BLaER1 treated with 17β-estradiol and CSF1 and Interleukin-3, amounts not matched to agents 10 nM and 100 nM (cell line): ENCODE results near the gene SH3D19.
A peak's percentile ranks its signal among the peaks of the same experiment; 100 is the strongest.
"Not testable (repeated sequence)": the region's sequence is repeated elsewhere in the genome, so short reads cannot be mapped to it uniquely, and the experiment has no call there.

Source experiments
- H3K27ac ChIP-seq, 11 experiments: shearing (Covaris generic); formaldehyde crosslinking; 2 replicates each; pipeline ENCODE4 v1.8.1; 2022
- H3K27me3 ChIP-seq, 11 experiments: shearing (Covaris generic); formaldehyde crosslinking; 2 replicates each; pipeline ENCODE4 v1.8.1; 2022
- H3K36me3 ChIP-seq, 11 experiments: shearing (Covaris generic); formaldehyde crosslinking; 2 replicates each; pipeline ENCODE4 v1.8.1; 2022
- H3K4me1 ChIP-seq, 10 experiments: shearing (Covaris generic); formaldehyde crosslinking; 2 replicates each; pipeline ENCODE4 v1.8.1; 2022
- H3K4me2 ChIP-seq, 11 experiments: shearing (Covaris generic); formaldehyde crosslinking; 2 replicates each; pipeline ENCODE4 v1.8.1; 2022
- H3K4me3 ChIP-seq, 10 experiments: shearing (Covaris generic); formaldehyde crosslinking; 2 replicates each; pipeline ENCODE4 v1.8.1; 2022
- H3K9ac ChIP-seq, 11 experiments: shearing (Covaris generic); formaldehyde crosslinking; 2 replicates each; pipeline ENCODE4 v1.8.1; 2022
- H3K9me3 ChIP-seq, 11 experiments: shearing (Covaris generic); formaldehyde crosslinking; replicated peaks in 1 of 11; 2 replicates each; pipeline ENCODE4 v1.8.1; 2022
- H4K20me1 ChIP-seq, 11 experiments: shearing (Covaris generic); formaldehyde crosslinking; 2 replicates each; pipeline ENCODE4 v1.8.1; 2022
- Cebpa-rat ChIP-seq, 11 experiments: shearing (Covaris generic); IDR thresholded peaks; 2 replicates each; pipeline ENCODE4 v1.8.1; 2022

SH3D19 gene

DNA sequence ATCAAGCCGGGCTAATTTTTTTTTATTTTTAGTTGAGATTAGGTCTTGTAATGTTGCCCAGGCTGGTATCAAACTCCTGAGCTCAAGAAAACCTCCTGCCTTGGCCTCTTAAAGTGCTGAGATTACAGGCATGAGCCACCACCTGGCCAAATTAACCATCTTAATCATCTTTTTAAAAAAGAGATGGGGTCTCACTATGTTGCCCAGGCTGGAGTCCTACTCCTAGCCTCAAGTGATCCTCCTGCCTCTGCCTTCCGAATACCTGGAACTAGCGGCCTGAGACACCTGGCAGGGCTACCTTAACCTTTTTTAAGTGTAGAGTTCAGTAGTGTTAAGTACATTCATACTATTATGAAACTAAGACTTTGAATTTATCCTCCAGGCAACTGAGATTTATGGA, 227.6 kb downstream of the SH3D19 start:
- Histone ChIP-seq H3K4me2 (peak overlapping the region in 9 of 11 experiments; percentile 50 to 74 (median 61); a peak in 9 of 22 replicates), H3K9ac (no peak overlapping the region), H3K27me3 (no peaks in the 10 kb centered on the region), H3K36me3 (peaks cover 22 to 29% (median 26%) of the 10 kb centered on the region in 11 experiments), H3K9me3 (no peaks in the 10 kb centered on the region; a peak in 1 of 22 replicates), H3K27ac (no peak overlapping the region; a peak in 1 of 22 replicates), H4K20me1 (peaks cover 24 to 32% (median 29%) of the 10 kb centered on the region in 11 experiments; a peak in 21 of 22 replicates), H3K4me1 (peaks cover 24 to 35% (median 30%) of the 10 kb centered on the region in 10 experiments), H3K4me3 (no peak overlapping the region)
- TF ChIP-seq Cebpa-rat (IDR thresholded peaks at IDR 0.05), result no peak

DNA sequence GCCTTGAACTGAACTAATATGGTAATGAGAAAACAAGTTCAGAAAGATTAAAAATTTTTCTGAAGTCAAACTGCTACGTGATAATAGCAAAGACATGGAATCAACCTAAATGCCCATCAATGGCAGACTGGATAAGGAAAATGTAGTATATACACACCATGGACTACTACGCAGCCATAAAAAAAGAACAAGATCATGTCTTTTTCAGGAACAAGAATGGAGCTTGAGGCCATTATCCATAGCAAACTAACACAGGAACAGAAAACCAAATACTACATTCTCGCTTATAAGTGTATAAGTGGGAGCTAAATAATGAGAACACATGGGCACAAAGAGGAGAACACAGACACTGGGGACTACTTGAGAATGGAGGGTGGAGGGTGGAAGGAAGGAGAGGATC, 230.3 kb downstream of the SH3D19 start:
- Histone ChIP-seq H3K9ac (no peak overlapping the region), H3K4me2 (no peak overlapping the region), H3K9me3 (no peaks in the 10 kb centered on the region; a peak in 1 of 22 replicates), H3K4me3 (no peak overlapping the region), H4K20me1 (peaks cover 0 to 6% (median 3%) of the 10 kb centered on the region in 11 experiments; a peak in 15 of 22 replicates), H3K27me3 (no peaks in the 10 kb centered on the region), H3K4me1 (peaks cover 9 to 15% (median 12%) of the 10 kb centered on the region in 10 experiments), H3K27ac (no peak overlapping the region), H3K36me3 (peaks cover 0 to 3% (median 0%) of the 10 kb centered on the region in 11 experiments; a peak in 4 of 22 replicates)
- no peak for TF ChIP-seq Cebpa-rat (IDR thresholded peaks at IDR 0.05)

- Histone ChIP-seq H3K9me3 (no peaks in the 10 kb centered on the region), H3K36me3 (no peaks in the 10 kb centered on the region), H4K20me1 (no peaks in the 10 kb centered on the region), H3K4me1 (peaks cover 9 to 15% (median 12%) of the 10 kb centered on the region in 10 experiments), H3K4me2 (no peak overlapping the region), H3K9ac (no peak overlapping the region), H3K27ac (no peak overlapping the region), H3K4me3 (no peak overlapping the region), H3K27me3 (no peaks in the 10 kb centered on the region)
- TF ChIP-seq Cebpa-rat (IDR thresholded peaks at IDR 0.05), result no peak
Observed at GRCh38 chr4:151094290-151094751, 231.1 kb downstream of the SH3D19 start.

DNA sequence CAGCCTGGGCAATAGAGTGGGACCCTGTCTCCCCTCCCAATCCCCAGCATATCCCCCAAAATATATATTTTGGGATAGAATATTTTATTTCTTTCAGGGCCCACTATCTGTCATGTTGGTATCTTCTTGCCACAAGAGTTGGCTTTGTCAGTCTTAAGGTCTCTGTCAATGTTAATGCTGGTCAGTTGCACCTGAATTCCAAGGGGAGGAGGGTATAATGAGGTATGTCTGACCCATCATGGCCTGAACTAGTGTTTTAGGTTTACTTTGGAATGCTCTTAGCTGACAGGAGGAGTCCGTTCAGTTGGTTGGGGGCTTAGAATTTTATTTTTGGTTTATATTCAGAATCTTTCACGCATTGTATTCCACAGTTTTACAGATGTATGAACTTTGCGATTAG, 232.2 kb downstream of the SH3D19 start:
- TF ChIP-seq Cebpa-rat (IDR thresholded peaks at IDR 0.05), result no peak
- H3K27ac ChIP-seq, result no peak overlapping the region

DNA sequence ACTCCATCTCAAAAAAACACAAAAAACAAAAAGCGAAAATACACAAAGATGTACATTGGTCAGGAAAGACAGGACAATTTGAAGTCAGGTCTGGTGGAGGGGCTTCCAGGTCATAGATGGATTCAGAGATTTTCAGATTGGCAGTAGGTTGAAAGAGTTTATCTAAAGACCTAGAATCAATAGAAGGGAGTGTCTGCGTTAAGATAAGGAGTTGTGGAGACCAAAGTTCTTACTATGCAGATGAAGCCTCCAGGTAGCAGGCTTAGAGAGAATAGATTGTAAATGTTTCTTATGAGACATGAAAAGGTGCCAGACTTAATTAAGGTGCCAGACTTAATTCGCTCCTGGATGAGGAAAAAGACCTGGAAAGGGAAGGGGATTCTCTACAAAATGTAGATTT, 232.9 kb downstream of the SH3D19 start:
- no peak for TF ChIP-seq Cebpa-rat (IDR thresholded peaks at IDR 0.05)
- Histone ChIP-seq H3K4me3 (no peak overlapping the region), H4K20me1 (no peaks in the 10 kb centered on the region), H3K27ac (no peak overlapping the region), H3K27me3 (no peaks in the 10 kb centered on the region), H3K9ac (no peak overlapping the region), H3K36me3 (no peaks in the 10 kb centered on the region), H3K4me1 (no peaks in the 10 kb centered on the region; a peak in 1 of 20 replicates), H3K9me3 (no peaks in the 10 kb centered on the region), H3K4me2 (no peak overlapping the region)

More for the DNA sequence above, 232.2 kb downstream of the SH3D19 start:
- Histone ChIP-seq H3K4me1 (peaks cover 0 to 6% (median 3%) of the 10 kb centered on the region in 10 experiments; a peak in 13 of 20 replicates), H3K4me2 (no peak overlapping the region), H3K27me3 (no peaks in the 10 kb centered on the region), H3K36me3 (no peaks in the 10 kb centered on the region), H3K9me3 (no peaks in the 10 kb centered on the region), H3K4me3 (no peak overlapping the region), H3K9ac (no peak overlapping the region), H4K20me1 (no peaks in the 10 kb centered on the region)

DNA sequence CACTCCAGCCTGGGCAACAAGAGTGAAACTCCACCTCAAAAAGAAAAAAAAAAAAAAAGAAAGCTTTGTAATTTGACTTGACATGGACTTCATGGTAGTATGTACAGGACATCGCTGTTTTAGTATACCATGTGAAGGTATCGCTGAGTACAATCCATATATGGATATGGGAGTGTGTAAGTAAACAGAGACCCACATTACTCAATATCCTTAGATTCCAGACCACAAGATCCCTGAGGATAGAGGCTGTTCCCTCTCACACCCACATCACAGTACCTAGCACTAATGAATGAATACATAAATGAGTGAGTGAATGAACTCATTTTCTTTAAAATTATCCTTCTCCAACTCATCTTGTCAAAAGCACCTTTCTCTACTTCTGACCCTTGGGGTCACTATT, 234.4 kb downstream of the SH3D19 start:
- Histone ChIP-seq H3K4me2 (no peak overlapping the region), H3K27me3 (no peaks in the 10 kb centered on the region), H3K9me3 (no peaks in the 10 kb centered on the region), H3K9ac (no peak overlapping the region), H4K20me1 (no peaks in the 10 kb centered on the region), H3K4me1 (no peaks in the 10 kb centered on the region), H3K4me3 (no peak overlapping the region), H3K36me3 (no peaks in the 10 kb centered on the region), H3K27ac (no peak overlapping the region)
- no peak for TF ChIP-seq Cebpa-rat (IDR thresholded peaks at IDR 0.05)

DNA sequence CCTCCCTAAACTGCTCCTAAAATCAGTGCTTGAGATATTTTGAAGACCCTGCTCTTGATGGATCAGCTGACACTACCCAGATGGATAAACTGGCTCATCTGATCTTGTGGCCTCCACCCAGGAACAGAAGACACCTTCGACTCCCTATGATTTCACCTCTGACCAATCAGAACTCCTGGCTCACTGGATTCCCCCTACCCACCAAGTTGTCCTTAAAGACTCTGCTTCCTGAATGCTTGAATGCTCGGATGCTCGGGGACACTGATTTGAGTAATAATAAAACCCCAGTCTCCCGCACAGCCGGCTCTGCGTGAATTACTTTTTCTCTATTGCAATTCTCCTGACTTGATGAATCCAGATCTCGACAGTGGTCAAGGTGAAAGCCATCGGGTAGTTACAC, 237.9 kb downstream of the SH3D19 start:
- no peaks in the 10 kb centered on the region for H3K27me3 ChIP-seq
- TF ChIP-seq Cebpa-rat (IDR thresholded peaks at IDR 0.05), result no peak
- no peaks in the 10 kb centered on the region for H3K36me3 ChIP-seq
- H3K4me2 ChIP-seq, result no peak overlapping the region
- H3K27ac ChIP-seq, result no peak overlapping the region
- H4K20me1 ChIP-seq, result no peaks in the 10 kb centered on the region
- no peaks in the 10 kb centered on the region for H3K9me3 ChIP-seq
- no peak overlapping the region for H3K9ac ChIP-seq
- H3K4me3 ChIP-seq, result no peak overlapping the region
- H3K4me1 ChIP-seq, result no peaks in the 10 kb centered on the region

GRCh38 chr4:151077978-151078377, 247.4 kb downstream of the SH3D19 start:
- not testable (repeated sequence) for H3K36me3 ChIP-seq, H3K27ac ChIP-seq, H4K20me1 ChIP-seq, H3K4me1 ChIP-seq, H3K9me3 ChIP-seq, H3K4me3 ChIP-seq, H3K4me2 ChIP-seq, H3K9ac ChIP-seq, H3K27me3 ChIP-seq

DNA sequence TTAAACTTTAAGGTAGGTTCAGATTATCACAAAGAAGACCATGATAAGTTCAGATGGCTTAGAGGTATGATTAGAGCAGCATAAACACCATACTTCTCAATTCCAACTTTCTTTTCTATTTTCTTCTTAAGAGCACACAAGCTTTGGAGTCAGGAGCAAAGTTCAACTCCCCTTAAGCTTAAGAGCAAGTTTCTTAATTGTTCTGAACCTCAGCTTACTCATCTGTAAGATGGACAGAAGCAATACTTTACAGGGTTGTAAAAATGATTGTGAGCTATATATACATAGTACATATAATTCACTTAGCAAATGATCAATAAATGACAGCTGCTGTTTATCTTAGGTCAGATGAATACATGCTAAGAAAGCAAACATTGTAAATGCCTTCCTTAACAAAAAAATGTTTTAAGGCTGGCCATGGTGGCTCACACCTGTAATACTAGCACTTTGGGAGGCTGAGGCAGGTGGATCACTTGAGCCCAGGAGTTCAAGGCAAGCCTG, 250.9 kb downstream of the SH3D19 start:
- no peak for TF ChIP-seq Cebpa-rat (IDR thresholded peaks at IDR 0.05)
- no peak overlapping the region for H3K9ac ChIP-seq
- H3K4me1 ChIP-seq, result no peaks in the 10 kb centered on the region
- no peaks in the 10 kb centered on the region for H3K36me3 ChIP-seq
- H3K27ac ChIP-seq, result no peak overlapping the region
- H4K20me1 ChIP-seq, result no peaks in the 10 kb centered on the region
- H3K27me3 ChIP-seq, result no peaks in the 10 kb centered on the region
- H3K4me2 ChIP-seq, result no peak overlapping the region
- no peaks in the 10 kb centered on the region for H3K9me3 ChIP-seq
- no peak overlapping the region for H3K4me3 ChIP-seq
